Prostate gland (tissue), 2 donors: Measurements from ENCODE around the gene EPHA2. TPM values are rescaled to one million over a fixed set of nuclear protein-coding genes. Genes with fewer than 3 reads are reported as not detected.

ENCODE experiments used
- DNase-seq: peaks from one replicate; pipeline ENCODE4 v3.0.0-alpha.2; 2019; ENCODE audit warnings: low spot score
- H3K27ac ChIP-seq, 2 donors: fragments of 200-600 bp; sonication (generic); 2 replicates each; pipeline ENCODE4 v1.5.1; 2017 to 2019
- H3K27me3 ChIP-seq: fragments of 200-600 bp; sonication (generic); replicated peaks from 2 replicates; pipeline ENCODE4 v1.5.1; 2019; ENCODE audit not compliant: insufficient read depth
- H3K36me3 ChIP-seq, 2 donors: fragments of 200-600 bp; sonication (generic); 1 replicate in 1 of 2; 2 replicates in 1 of 2; pipeline versions ENCODE4 v1.5.1 to v1.8.1; 2017 to 2019
- H3K4me1 ChIP-seq: fragments of 200-600 bp; sonication (generic); replicated peaks from 2 replicates; pipeline ENCODE4 v1.5.1; 2019
- H3K4me3 ChIP-seq, 2 donors: fragments of 200-600 bp; sonication (generic); 2 replicates each; pipeline ENCODE4 v1.5.1; 2017 to 2019
- H3K9me3 ChIP-seq: fragments of 200-600 bp; sonication (generic); 2 replicates; pipeline ENCODE4 v1.5.1; 2017
- CTCF ChIP-seq, 4 experiments: fragments of 200-600 bp in 2 of 4; fragments of 450-650 bp in 2 of 4; sonication (generic) in 2 of 4; IDR thresholded peaks; 1 replicate in 3 of 4; 2 replicates in 1 of 4; pipeline ENCODE4 v1.5.1; 2016 to 2019; ENCODE audit warnings: antibody characterized with exemption in 4 of 4, mild to moderate bottlenecking in 2 of 4, moderate library complexity in 2 of 4
- POLR2A ChIP-seq: fragments of 450-650 bp; IDR thresholded peaks from one replicate; pipeline ENCODE4 v1.6.1; 2016; ENCODE audit warnings: antibody characterized with exemption, mild to moderate bottlenecking
- POLR2AphosphoS5 ChIP-seq: sonication (generic); formaldehyde crosslinking; IDR thresholded peaks from one replicate; pipeline ENCODE4 v1.6.1; 2017; ENCODE audit warnings: antibody characterized with exemption
- WGBS: methylation state at CpG from one replicate; pipeline ENCODE4 v1.1.5; 2018; 5-methylcytosine and 5-hydroxymethylcytosine counted together
- intact Hi-C: fragments of 100-400 bp; cut with DNase I; formaldehyde crosslinking; loops from one replicate; pipeline ENCODE4 v1.14.2; 2022
- total RNA-seq, 2 donors: library from RNA; depleted of rRNA; stranded (reverse); fragments of >200 nt; gene quantifications; one replicate each; pipeline ENCODE4 v1.1.0, GENCODE V29; 2016

Gene EPHA2
- total RNA-seq = 10 to 100 TPM; 14.8 to 17.7 TPM

GRCh38 chr1:16155537-16156410 lies at the start of gene EPHA2:
EPHA2 (minus strand) TSS chr1:16156069; CDS start chr1:16155932, 137 bp downstream.
- no peaks in the 10 kb centered on the region for H3K4me1 ChIP-seq
- intact Hi-C loops = loop anchor here (2.0 kb wide), 2 partner anchors 27 to 73 kb away; no protein-coding TSS in a partner anchor
- peak; percentile 96 for TF ChIP-seq POLR2AphosphoS5
- TF ChIP-seq POLR2A = peak; percentile 98
- TF ChIP-seq CTCF (IDR thresholded peaks at IDR 0.05) = no peak
- peak within 1 kb of the TSS; percentile 43 to 50 for H3K4me3 ChIP-seq
- H3K27ac ChIP-seq = peak within 1 kb of the TSS; percentile 69 to 76
- DNase-seq = peak; percentile 92
- no peaks in the 10 kb centered on the region for H3K27me3 ChIP-seq
- no peaks in the 10 kb centered on the region for H3K36me3 ChIP-seq
- H3K9me3 ChIP-seq = no peaks in the 10 kb centered on the region
- WGBS = 3% methylated on average over 89 of the region's 89 CpGs

GRCh38 chr1:16205334-16205671 lies 49.4 kb upstream of the EPHA2 start:
- H3K9me3 ChIP-seq = no peaks in the 10 kb centered on the region
- intact Hi-C loops = loop anchor here (5.0 kb wide), 2 partner anchors 37 to 147 kb away; partner anchors contain the start of gene FBXO42
- H3K4me1 ChIP-seq = no peaks in the 10 kb centered on the region
- no peak for TF ChIP-seq CTCF (IDR thresholded peaks at IDR 0.05)
- no peak for TF ChIP-seq POLR2AphosphoS5
- no peak for TF ChIP-seq POLR2A
- WGBS = 96% methylated on average over 11 of the region's 11 CpGs
- DNase-seq = no peak
- H3K27me3 ChIP-seq = no peaks in the 10 kb centered on the region
- no peak overlapping the region for H3K4me3 ChIP-seq
- H3K27ac ChIP-seq = no peak overlapping the region
- no peaks in the 10 kb centered on the region for H3K36me3 ChIP-seq

GRCh38 chr1:16204634-16205333 lies 48.9 kb upstream of the EPHA2 start:
- intact Hi-C loops = loop anchor here (5.0 kb wide), 2 partner anchors 38 to 148 kb away; partner anchors contain the start of gene FBXO42
- no peak overlapping the region for H3K27ac ChIP-seq
- no peak for DNase-seq

GRCh38 chr1:16204216-16204615 lies 48.3 kb upstream of the EPHA2 start:
- intact Hi-C loops = no loop called here

More at GRCh38 chr1:16204634-16205333, 48.9 kb upstream of the EPHA2 start:
- H3K27me3 ChIP-seq = no peaks in the 10 kb centered on the region
- H3K9me3 ChIP-seq = no peaks in the 10 kb centered on the region
- no peaks in the 10 kb centered on the region for H3K4me1 ChIP-seq
- H3K4me3 ChIP-seq = no peak overlapping the region
- 86% methylated on average over 11 of the region's 12 CpGs for WGBS
- H3K36me3 ChIP-seq = no peaks in the 10 kb centered on the region
- peak in 2 of 4 experiments; percentile 42 to 48 for TF ChIP-seq CTCF (IDR thresholded peaks at IDR 0.05)
- TF ChIP-seq POLR2A = no peak

GRCh38 chr1:16203550-16203949 lies 47.7 kb upstream of the EPHA2 start:
- no peaks in the 10 kb centered on the region for H3K27me3 ChIP-seq
- H3K9me3 ChIP-seq = no peaks in the 10 kb centered on the region
- no peaks in the 10 kb centered on the region for H3K4me1 ChIP-seq
- H3K36me3 ChIP-seq = no peaks in the 10 kb centered on the region
- H3K4me3 ChIP-seq = no peak overlapping the region
- H3K27ac ChIP-seq = no peak overlapping the region
- TF ChIP-seq CTCF (IDR thresholded peaks at IDR 0.05) (no peak), POLR2AphosphoS5 (no peak), POLR2A (no peak)
- intact Hi-C loops = no loop called here
- no peak for DNase-seq
- WGBS = 67% methylated on average over 3 of the region's 3 CpGs

More at GRCh38 chr1:16204216-16204615, 48.3 kb upstream of the EPHA2 start:
- Histone ChIP-seq H3K27me3 (no peaks in the 10 kb centered on the region), H3K4me3 (no peak overlapping the region), H3K4me1 (no peaks in the 10 kb centered on the region), H3K9me3 (no peaks in the 10 kb centered on the region), H3K36me3 (no peaks in the 10 kb centered on the region), H3K27ac (no peak overlapping the region)
- 100% methylated on average over 2 of the region's 2 CpGs for WGBS
- DNase-seq = no peak
- TF ChIP-seq POLR2A = no peak
- TF ChIP-seq POLR2AphosphoS5 = no peak
